NCI-H82 treated with DMSO at 0.1 percent for 48 hours (cell line): ENCODE data around the gene PPP1R14B.
A peak's percentile ranks its signal among the peaks of the same experiment; 100 is the strongest.

ENCODE experiments used
- DNase-seq: peaks from one replicate; lab custom pipeline; 2025; ENCODE audit not compliant: unreplicated experiment; lab: John Stamatoyannopoulos, UW

Gene PPP1R14B

GRCh38 chr11:64281957-64282770 lies 35.4 kb upstream of the PPP1R14B start:
- DNase-seq = no peak

GRCh38 chr11:64278576-64279190 lies 31.9 kb upstream of the PPP1R14B start:
- no peak for DNase-seq

GRCh38 chr11:64276653-64277431 lies 30.1 kb upstream of the PPP1R14B start:
- DNase-seq = no peak

GRCh38 chr11:64275841-64276240 lies 29.1 kb upstream of the PPP1R14B start:
- no peak for DNase-seq

- no peak for DNase-seq
Observed at GRCh38 chr11:64275031-64275800, 28.5 kb upstream of the PPP1R14B start.

- peak; percentile 96 for DNase-seq
Observed at GRCh38 chr11:64269540-64270220, 22.9 kb upstream of the PPP1R14B start.

GRCh38 chr11:64268893-64269539 lies 22.3 kb upstream of the PPP1R14B start:
- no peak for DNase-seq

- no peak for DNase-seq
Observed at GRCh38 chr11:64268025-64268892, 21.5 kb upstream of the PPP1R14B start.

- no peak for DNase-seq
Observed at GRCh38 chr11:64267207-64267945, 20.6 kb upstream of the PPP1R14B start.

- no peak for DNase-seq
Observed at GRCh38 chr11:64266339-64266738, 19.6 kb upstream of the PPP1R14B start.

GRCh38 chr11:64265176-64266160 lies 18.7 kb upstream of the PPP1R14B start:
- no peak for DNase-seq

GRCh38 chr11:64264371-64264852 lies 17.7 kb upstream of the PPP1R14B start:
- DNase-seq = no peak

- no peak for DNase-seq
Observed at GRCh38 chr11:64263947-64264317, 17.2 kb upstream of the PPP1R14B start.

GRCh38 chr11:64263021-64263946 lies 16.5 kb upstream of the PPP1R14B start:
- no peak for DNase-seq

- DNase-seq = no peak
Observed at GRCh38 chr11:64262271-64263002, 15.7 kb upstream of the PPP1R14B start.
